ENCODE data around the gene ACP2.

DNA sequence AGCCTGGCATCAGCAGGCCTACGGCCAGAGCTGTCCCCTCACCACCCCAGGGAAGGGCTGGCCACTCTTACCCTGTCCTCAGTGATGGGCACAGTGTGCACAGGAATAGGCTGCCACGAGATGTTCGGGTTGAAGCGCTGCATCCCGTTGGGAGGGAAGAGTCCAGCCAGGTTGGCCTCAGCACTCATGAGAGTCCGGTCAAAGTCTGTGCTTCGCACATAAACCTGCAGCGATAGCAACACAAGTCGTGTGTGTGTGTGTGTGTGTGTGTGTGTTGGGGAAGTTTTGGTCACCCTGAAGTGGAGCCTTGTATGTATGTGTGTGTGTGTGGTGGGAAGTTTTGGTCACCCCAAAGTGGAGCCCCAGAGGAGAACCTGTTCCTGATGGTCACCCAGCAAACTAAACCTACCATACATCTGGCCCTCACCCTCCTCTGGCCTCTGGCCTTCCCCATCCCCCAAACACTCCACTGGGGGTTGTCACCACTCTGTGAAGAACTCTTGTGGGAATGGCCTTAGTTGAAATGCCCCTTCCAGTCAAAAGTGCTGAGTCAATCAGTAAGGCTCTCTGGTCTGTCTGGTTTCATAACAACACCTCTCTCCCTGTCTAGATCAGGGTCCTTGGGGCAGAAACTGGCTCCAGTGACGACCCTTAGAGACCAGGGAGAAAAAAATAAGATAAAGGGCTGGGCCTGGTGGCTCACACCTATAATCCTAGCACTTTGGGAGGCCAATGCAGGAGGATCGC is 2.8 kb downstream of the ACP2 start:
- TF ChIP-seq, protein P1, sequence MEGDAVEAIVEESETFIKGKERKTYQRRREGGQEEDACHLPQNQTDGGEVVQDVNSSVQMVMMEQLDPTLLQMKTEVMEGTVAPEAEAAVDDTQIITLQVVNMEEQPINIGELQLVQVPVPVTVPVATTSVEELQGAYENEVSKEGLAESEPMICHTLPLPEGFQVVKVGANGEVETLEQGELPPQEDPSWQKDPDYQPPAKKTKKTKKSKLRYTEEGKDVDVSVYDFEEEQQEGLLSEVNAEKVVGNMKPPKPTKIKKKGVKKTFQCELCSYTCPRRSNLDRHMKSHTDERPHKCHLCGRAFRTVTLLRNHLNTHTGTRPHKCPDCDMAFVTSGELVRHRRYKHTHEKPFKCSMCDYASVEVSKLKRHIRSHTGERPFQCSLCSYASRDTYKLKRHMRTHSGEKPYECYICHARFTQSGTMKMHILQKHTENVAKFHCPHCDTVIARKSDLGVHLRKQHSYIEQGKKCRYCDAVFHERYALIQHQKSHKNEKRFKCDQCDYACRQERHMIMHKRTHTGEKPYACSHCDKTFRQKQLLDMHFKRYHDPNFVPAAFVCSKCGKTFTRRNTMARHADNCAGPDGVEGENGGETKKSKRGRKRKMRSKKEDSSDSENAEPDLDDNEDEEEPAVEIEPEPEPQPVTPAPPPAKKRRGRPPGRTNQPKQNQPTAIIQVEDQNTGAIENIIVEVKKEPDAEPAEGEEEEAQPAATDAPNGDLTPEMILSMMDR (IDR thresholded peaks at IDR 0.05): no peak
- no peak for TF ChIP-seq EZH2 (IDR thresholded peaks at IDR 0.05; ENCODE audit: borderline replicate concordance, insufficient read depth, low read depth, low read length, poor library complexity, severe bottlenecking)

Measured in B cell (primary cell).